ENCODE results near the gene TCF12.

DNA sequence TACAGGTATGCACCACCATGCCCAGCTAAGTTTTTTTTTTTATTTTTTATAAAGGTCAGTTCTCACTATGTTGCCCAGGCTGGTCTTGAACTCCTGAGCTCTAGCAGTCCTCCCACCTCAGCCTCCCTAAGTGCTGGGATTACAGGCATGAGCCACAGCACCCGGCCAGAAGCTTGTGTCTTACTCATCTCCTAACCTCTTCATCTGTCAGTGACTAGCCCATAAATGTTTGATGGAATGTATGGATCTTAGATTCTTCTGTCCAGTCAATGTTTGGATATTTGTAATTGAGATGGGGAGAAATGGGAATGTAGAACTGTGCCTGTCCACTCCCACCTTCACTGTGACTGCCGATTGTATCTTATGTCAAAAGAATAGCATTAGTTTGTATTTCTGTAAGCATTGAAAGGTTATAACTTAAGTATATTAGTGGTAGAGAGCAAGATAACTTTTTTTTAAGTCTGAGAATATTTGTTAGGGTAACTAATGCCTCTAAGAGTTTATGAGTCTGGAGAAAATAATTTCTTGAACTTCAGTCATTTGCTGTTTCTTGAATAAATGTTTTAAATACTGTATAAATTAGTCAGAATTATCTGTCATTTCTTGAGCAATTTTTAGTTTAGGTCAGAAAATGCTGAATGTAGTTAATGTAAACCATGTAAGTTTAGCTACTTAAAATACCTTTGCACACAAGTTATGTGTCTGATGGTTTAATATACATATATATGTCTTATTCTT is 242.5 kb downstream of the TCF12 start:
- TF ChIP-seq, protein P1, sequence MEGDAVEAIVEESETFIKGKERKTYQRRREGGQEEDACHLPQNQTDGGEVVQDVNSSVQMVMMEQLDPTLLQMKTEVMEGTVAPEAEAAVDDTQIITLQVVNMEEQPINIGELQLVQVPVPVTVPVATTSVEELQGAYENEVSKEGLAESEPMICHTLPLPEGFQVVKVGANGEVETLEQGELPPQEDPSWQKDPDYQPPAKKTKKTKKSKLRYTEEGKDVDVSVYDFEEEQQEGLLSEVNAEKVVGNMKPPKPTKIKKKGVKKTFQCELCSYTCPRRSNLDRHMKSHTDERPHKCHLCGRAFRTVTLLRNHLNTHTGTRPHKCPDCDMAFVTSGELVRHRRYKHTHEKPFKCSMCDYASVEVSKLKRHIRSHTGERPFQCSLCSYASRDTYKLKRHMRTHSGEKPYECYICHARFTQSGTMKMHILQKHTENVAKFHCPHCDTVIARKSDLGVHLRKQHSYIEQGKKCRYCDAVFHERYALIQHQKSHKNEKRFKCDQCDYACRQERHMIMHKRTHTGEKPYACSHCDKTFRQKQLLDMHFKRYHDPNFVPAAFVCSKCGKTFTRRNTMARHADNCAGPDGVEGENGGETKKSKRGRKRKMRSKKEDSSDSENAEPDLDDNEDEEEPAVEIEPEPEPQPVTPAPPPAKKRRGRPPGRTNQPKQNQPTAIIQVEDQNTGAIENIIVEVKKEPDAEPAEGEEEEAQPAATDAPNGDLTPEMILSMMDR (IDR thresholded peaks at IDR 0.05), result no peak
- no peak for TF ChIP-seq POLR2A (IDR thresholded peaks at IDR 0.05)
- TF ChIP-seq POLR2AphosphoS5 (IDR thresholded peaks at IDR 0.05), result no peak

All from transverse colon (tissue), 4 donors.